Neural cell (in vitro differentiated cells): ENCODE results near the gene DOP1B. TPM values are rescaled to one million over a fixed set of nuclear protein-coding genes. Genes with fewer than 3 reads are reported as not detected.

Experiments
- H2AFZ ChIP-seq: fragments of 200-600, 300-800 bp; sonication (generic), shearing (Covaris generic); 2 replicates; pipeline ENCODE4 v1.6.0; 2014; ENCODE audit warnings: low read depth, mild to moderate bottlenecking, antibody characterized with exemption, low read length, moderate library complexity
- H3F3A ChIP-seq: fragments of 200-600 bp; shearing (Covaris generic); 2 replicates; pipeline ENCODE4 v1.6.1; 2016; ENCODE audit warnings: mild to moderate bottlenecking, moderate library complexity, mixed read lengths, antibody characterized with exemption, low read length; ENCODE audit not compliant: insufficient read depth, poor library complexity, severe bottlenecking
- H3K27ac ChIP-seq: fragments of 200-600, 300-800 bp; sonication (generic), shearing (Covaris generic); 2 replicates; pipeline ENCODE4 v1.5.1; 2014; ENCODE audit warnings: mild to moderate bottlenecking, low read length, moderate library complexity
- H3K27me3 ChIP-seq: fragments of 300-800, 200-600 bp; sonication (generic), shearing (Covaris generic); 2 replicates; pipeline ENCODE4 v1.6.0; 2014; ENCODE audit warnings: mild to moderate bottlenecking, low read depth, low read length, moderate library complexity; ENCODE audit not compliant: insufficient read depth
- H3K36me3 ChIP-seq: fragments of 300-800, 200-600 bp; sonication (generic), shearing (Covaris generic); 2 replicates; pipeline ENCODE4 v1.5.1; 2014; ENCODE audit warnings: mild to moderate bottlenecking, antibody characterized with exemption, low read length, moderate library complexity; ENCODE audit not compliant: insufficient read depth
- H3K4me2 ChIP-seq: fragments of 300-800, 200-600 bp; sonication (generic), shearing (Covaris generic); 2 replicates; pipeline ENCODE4 v1.6.0; 2014; ENCODE audit warnings: mild to moderate bottlenecking, low read length
- H3K4me3 ChIP-seq: fragments of 300-800, 200-600 bp; sonication (generic), shearing (Covaris generic); 2 replicates; pipeline ENCODE4 v1.5.1; 2014; ENCODE audit warnings: mild to moderate bottlenecking, low read length, moderate library complexity
- H3K79me2 ChIP-seq: fragments of 200-600 bp; shearing (Covaris generic); replicated peaks from 2 replicates; pipeline ENCODE4 v1.6.0; 2014; ENCODE audit warnings: mild to moderate bottlenecking, low read length, moderate library complexity; ENCODE audit not compliant: insufficient read depth
- H3K9ac ChIP-seq: fragments of 300-800, 200-600 bp; sonication (generic), shearing (Covaris generic); 2 replicates; pipeline ENCODE4 v1.6.1; 2016; ENCODE audit warnings: mild to moderate bottlenecking, low read length, mixed read lengths
- H3K9me2 ChIP-seq: fragments of 200-600 bp; shearing (Covaris generic); 2 replicates; pipeline ENCODE4 v1.6.1; 2016; ENCODE audit warnings: mild to moderate bottlenecking, low read length, mixed read lengths; ENCODE audit not compliant: insufficient read depth
- H3K9me3 ChIP-seq: fragments of 200-600, 300-800 bp; sonication (generic), shearing (Covaris generic); 2 replicates; pipeline ENCODE4 v1.6.1; 2016; ENCODE audit warnings: mild to moderate bottlenecking, mixed run types, low read length, moderate library complexity, mixed read lengths
- H4K20me1 ChIP-seq: fragments of 200-600 bp; shearing (Covaris generic); 2 replicates; pipeline ENCODE4 v1.6.1; 2016; ENCODE audit warnings: mild to moderate bottlenecking, mixed run types; ENCODE audit not compliant: insufficient read depth
- CTCF ChIP-seq: fragments of 450-650 bp; IDR thresholded peaks from 2 replicates; pipeline ENCODE4 v1.5.1; 2014; ENCODE audit warnings: antibody characterized with exemption, mild to moderate bottlenecking, moderate library complexity; ENCODE audit not compliant: poor library complexity, severe bottlenecking
- EP300 ChIP-seq: fragments of 450-650 bp; conservative IDR thresholded peaks from 2 replicates; pipeline ENCODE4 v1.6.1; 2014; ENCODE audit warnings: antibody characterized with exemption, mild to moderate bottlenecking, moderate library complexity; ENCODE audit not compliant: poor library complexity, severe bottlenecking
- EZH2 ChIP-seq: fragments of 200-600, 300-800 bp; shearing (Covaris generic), sonication (generic); IDR thresholded peaks from 2 replicates; pipeline ENCODE4 v1.6.1; 2014; ENCODE audit warnings: antibody characterized with exemption, low read length, borderline replicate concordance, mild to moderate bottlenecking; ENCODE audit not compliant: insufficient read depth, poor library complexity, severe bottlenecking
- MXI1 ChIP-seq: fragments of 450-650 bp; conservative IDR thresholded peaks from 2 replicates; pipeline ENCODE4 v1.6.1; 2014; ENCODE audit warnings: antibody characterized with exemption, mild to moderate bottlenecking; ENCODE audit not compliant: poor library complexity, severe bottlenecking
- POLR2AphosphoS5 ChIP-seq: IDR thresholded peaks from 2 replicates; pipeline ENCODE4 v1.6.1; 2012
- RAD21 ChIP-seq: fragments of 450-650 bp; conservative IDR thresholded peaks from 2 replicates; pipeline ENCODE4 v1.6.1; 2014; ENCODE audit warnings: antibody characterized with exemption, mild to moderate bottlenecking, moderate library complexity
- REST ChIP-seq: IDR thresholded peaks from 2 replicates; pipeline ENCODE4 v1.6.1; 2012; ENCODE audit warnings: borderline replicate concordance
- SMC3 ChIP-seq: fragments of 450-650 bp; conservative IDR thresholded peaks from 2 replicates; pipeline ENCODE4 v1.6.1; 2014; ENCODE audit warnings: antibody characterized with exemption, mild to moderate bottlenecking, moderate library complexity; ENCODE audit not compliant: poor library complexity
- TAF1 ChIP-seq: IDR thresholded peaks from 2 replicates; pipeline ENCODE4 v1.6.1; 2012; ENCODE audit warnings: low read depth
- polyA plus RNA-seq: library from polyadenylated mRNA; depleted of rRNA; stranded (reverse); fragments of >200 nt; gene quantifications from 2 replicates; pipeline ENCODE4 v1.2.3, GENCODE V29; 2014

DOP1B gene
- polyA plus RNA-seq, 1 donor from 2014 or later = 14.0 TPM

- no peak overlapping the region for H3K4me3 ChIP-seq
- TF ChIP-seq RAD21 (no peak), REST (no peak), EZH2 (no peak), TAF1 (no peak), POLR2AphosphoS5 (no peak), EP300 (no peak), SMC3 (no peak), CTCF (no peak), MXI1 (no peak)
- H3K27ac ChIP-seq = no peak overlapping the region
- no peaks in the 10 kb centered on the region for H3F3A ChIP-seq
- H3K36me3 ChIP-seq = no peaks in the 10 kb centered on the region
- H2AFZ ChIP-seq = no peak overlapping the region
- no peaks in the 10 kb centered on the region for H3K9me3 ChIP-seq
- no peaks in the 10 kb centered on the region for H3K9me2 ChIP-seq
- H3K9ac ChIP-seq = no peak overlapping the region
- H3K4me2 ChIP-seq = no peak overlapping the region
- no peaks in the 10 kb centered on the region for H4K20me1 ChIP-seq
- no peaks in the 10 kb centered on the region for H3K27me3 ChIP-seq
- H3K79me2 ChIP-seq = no peaks in the 10 kb centered on the region
Observed at GRCh38 chr21:36117286-36117741, 39.3 kb upstream of the DOP1B start.

- H2AFZ ChIP-seq = no peak overlapping the region
- H3K4me3 ChIP-seq = no peak overlapping the region
- H3K9me2 ChIP-seq = no peaks in the 10 kb centered on the region
- H4K20me1 ChIP-seq = no peaks in the 10 kb centered on the region
- H3K36me3 ChIP-seq = no peaks in the 10 kb centered on the region
- H3K79me2 ChIP-seq = no peaks in the 10 kb centered on the region
- H3K27ac ChIP-seq = no peak overlapping the region
- no peaks in the 10 kb centered on the region for H3K27me3 ChIP-seq
- no peaks in the 10 kb centered on the region for H3K9me3 ChIP-seq
- H3K9ac ChIP-seq = no peak overlapping the region
- TF ChIP-seq MXI1 (no peak), TAF1 (no peak)
- no peaks in the 10 kb centered on the region for H3F3A ChIP-seq
- no peak overlapping the region for H3K4me2 ChIP-seq
Observed at GRCh38 chr21:36120304-36120888, 36.2 kb upstream of the DOP1B start.

- Histone ChIP-seq H3K4me2 (no peak overlapping the region), H2AFZ (no peak overlapping the region), H3K4me3 (no peak overlapping the region)
Observed at GRCh38 chr21:36122977-36123376, 33.6 kb upstream of the DOP1B start.

More at GRCh38 chr21:36122977-36123376, 33.6 kb upstream of the DOP1B start:
- H3K27me3 ChIP-seq = no peaks in the 10 kb centered on the region
- H3K27ac ChIP-seq = no peak overlapping the region
- no peaks in the 10 kb centered on the region for H3K9me2 ChIP-seq
- no peaks in the 10 kb centered on the region for H3K9me3 ChIP-seq
- H3K9ac ChIP-seq = no peak overlapping the region
- no peak for TF ChIP-seq REST
- no peak for TF ChIP-seq EZH2
- TF ChIP-seq CTCF = no peak
- TF ChIP-seq SMC3 = no peak
- TF ChIP-seq POLR2AphosphoS5 = no peak
- no peak for TF ChIP-seq TAF1
- TF ChIP-seq MXI1 = no peak
- no peak for TF ChIP-seq EP300
- TF ChIP-seq RAD21 = no peak
- H3K79me2 ChIP-seq = no peaks in the 10 kb centered on the region
- no peaks in the 10 kb centered on the region for H3K36me3 ChIP-seq
- H3F3A ChIP-seq = no peaks in the 10 kb centered on the region
- H4K20me1 ChIP-seq = no peaks in the 10 kb centered on the region
